Stimulated activated naive CD4-positive, alpha-beta T cell treated with Interleukin-2 at 50 U/mL for 16 hours (primary cell): ENCODE measurements around the gene DDAH1.

Experiments used
- DNase-seq: peaks from one replicate; lab custom pipeline; 2025; lab: John Stamatoyannopoulos, UW

DDAH1 gene

GRCh38 chr1:85274969-85275453 lies 189.9 kb downstream of the DDAH1 start:
- DNase-seq: no peak

GRCh38 chr1:85273397-85273796 lies 191.6 kb downstream of the DDAH1 start:
- DNase-seq: no peak

- no peak for DNase-seq
These were observed 196.0 kb downstream of the DDAH1 start for GRCh38 chr1:85268801-85269585.
